Stimulated activated naive CD4-positive, alpha-beta T cell (primary cell): ENCODE results near the gene BCORL1.
A peak's percentile ranks its signal among the peaks of the same experiment; 100 is the strongest.

Source experiments
- DNase-seq, 6 experiments: peaks; one replicate each; lab custom pipeline; 2025; lab: John Stamatoyannopoulos, UW

BCORL1 gene

GRCh38 chrX:129965166-129965565 is 17.3 kb upstream of the BCORL1 start:
- DNase-seq = no peak

- DNase-seq = no peak
These were observed 13.5 kb upstream of the BCORL1 start for GRCh38 chrX:129968968-129969367.

DNA sequence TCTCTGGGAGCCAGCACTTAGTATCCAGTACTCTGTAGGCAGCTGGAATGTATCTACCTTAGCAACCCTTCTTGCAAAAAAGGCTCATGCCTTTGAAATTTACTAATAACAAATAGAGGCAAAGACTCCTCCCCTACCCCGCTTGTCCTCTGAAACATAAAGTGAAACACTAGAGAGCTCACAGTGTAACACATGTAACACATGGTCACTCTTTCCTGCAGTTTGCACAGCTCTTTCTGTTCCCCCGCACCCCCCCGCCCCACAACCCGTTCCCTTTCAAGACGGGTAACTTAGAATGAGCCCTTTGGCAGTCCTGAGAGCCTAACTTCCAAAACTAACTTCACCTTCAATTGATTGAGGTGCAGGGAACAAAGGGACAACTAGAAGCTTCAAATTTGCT is 6.0 kb upstream of the BCORL1 start:
- no peak for DNase-seq

GRCh38 chrX:129979207-129979920 is 3.1 kb upstream of the BCORL1 start:
- no peak for DNase-seq

DNA sequence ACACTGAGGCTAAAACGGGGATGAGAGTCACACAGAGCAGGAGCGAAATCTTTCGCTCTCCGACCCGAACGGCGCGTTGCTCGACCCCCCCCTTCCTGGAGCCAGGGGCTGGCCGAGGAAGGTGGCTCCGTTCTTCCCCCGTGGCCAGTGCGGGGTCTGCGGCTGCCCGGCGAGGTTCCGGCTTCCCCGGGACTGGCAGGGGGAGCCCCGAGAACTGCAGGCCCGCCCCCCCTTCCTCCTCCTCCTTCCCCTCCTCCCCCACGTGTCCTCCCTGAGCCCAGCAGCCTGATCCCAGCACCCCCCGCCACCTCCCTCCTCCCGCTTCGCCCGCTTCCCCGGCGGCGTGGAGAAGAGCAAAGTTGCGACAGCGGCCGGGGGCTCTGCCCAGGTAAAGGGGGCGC is 2.4 kb upstream of the BCORL1 start:
- DNase-seq = peak; percentile 1 to 50 (median 18)

- peak in 2 of 6 experiments; percentile 19 to 37 for DNase-seq
These were observed 1.8 kb upstream of the BCORL1 start for GRCh38 chrX:129980540-129981199.

GRCh38 chrX:129981200-129981553 is 1.3 kb upstream of the BCORL1 start:
- no peak for DNase-seq

- DNase-seq = peak in 1 of 6 experiments; percentile 8
These were observed 609 bp upstream of the BCORL1 start for GRCh38 chrX:129981752-129982299.

GRCh38 chrX:129983575-129984110 is 1.2 kb downstream of the BCORL1 start:
- DNase-seq = peak in 3 of 6 experiments; percentile 7 to 37 (median 21)

- DNase-seq = peak in 5 of 6 experiments; percentile 18 to 50 (median 20)
These were observed 1.9 kb downstream of the BCORL1 start for GRCh38 chrX:129984111-129984958.

GRCh38 chrX:129987871-129988270 is 5.4 kb downstream of the BCORL1 start:
- DNase-seq = no peak

DNA sequence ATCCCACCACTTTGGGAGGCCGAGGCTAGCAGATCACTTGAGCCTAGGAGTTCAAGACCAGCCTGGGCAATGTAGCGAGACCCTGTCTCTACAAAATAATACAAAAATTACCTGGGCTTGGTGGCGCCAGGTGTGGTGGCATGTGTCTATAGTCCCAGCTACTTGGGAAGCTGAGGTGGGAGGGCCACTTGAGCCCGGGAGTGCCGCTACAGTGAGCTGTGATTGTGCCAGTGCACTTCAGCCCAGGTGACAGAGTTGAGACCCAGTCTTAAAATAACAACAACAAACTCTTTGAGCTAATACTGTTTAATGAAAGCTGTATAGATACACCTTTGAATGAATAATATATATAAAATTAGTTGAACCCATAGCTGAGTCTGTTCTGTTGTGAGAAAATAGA is 9.7 kb downstream of the BCORL1 start:
- DNase-seq = no peak

- DNase-seq = no peak
These were observed 13.7 kb downstream of the BCORL1 start for GRCh38 chrX:129996120-129996519.

- no peak for DNase-seq
These were observed 14.7 kb downstream of the BCORL1 start for GRCh38 chrX:129997086-129997485.

GRCh38 chrX:129998021-129998420 is 15.6 kb downstream of the BCORL1 start:
- no peak for DNase-seq

DNA sequence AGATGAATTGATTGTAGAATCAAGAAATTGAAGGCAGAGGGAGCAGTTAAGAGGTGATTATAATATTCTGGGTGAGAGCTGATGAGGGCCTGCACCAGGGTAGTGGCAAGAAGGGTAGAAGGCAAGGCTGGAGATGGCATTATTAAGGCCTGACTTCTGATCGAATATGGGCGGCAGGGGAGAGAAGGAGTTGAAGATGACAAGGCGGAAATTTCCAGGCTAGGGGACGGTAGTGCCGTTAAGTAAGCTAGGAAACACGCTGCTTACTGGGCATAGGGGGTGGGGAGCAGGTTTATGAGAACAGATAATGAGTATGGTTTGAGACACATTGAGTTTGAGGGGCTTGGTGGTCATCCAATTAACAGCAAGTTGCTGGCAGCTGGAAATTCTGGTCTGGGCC is 19.5 kb downstream of the BCORL1 start:
- DNase-seq = no peak

- DNase-seq = no peak
These were observed 20.1 kb downstream of the BCORL1 start for GRCh38 chrX:130002541-130002940.

DNA sequence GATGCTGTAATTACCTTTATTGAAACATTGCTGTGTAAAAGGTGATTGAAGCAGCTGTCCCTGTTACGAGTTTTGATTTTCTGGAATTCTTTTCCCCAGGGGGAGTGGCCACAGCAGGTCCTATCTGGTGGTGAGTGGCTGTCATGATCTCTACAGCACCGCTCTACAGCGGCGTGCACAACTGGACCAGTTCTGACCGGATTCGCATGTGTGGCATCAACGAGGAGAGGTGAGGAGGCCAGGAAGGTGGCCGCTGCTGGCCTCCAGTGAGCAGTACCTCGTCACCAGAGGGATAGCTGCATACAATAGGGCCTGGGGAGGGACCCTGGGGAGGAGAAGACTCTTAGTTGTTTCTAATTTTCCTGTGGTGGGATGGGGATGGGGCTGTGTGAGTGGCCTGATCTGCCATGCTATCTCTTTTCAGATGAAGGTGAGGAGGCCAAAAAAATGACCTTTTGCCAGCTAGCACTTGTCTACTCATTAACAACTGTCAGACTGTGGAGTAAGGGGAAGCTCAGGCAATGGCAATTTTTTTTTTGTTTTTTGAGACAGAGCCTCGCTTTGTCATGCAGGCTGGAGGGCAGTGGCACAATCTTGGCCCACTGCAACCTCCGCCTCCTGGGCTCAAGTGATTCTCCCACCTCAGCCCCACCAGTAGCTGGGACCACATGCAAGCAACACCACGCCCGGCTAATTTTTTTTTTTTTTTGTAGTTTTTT is 22.8 kb downstream of the BCORL1 start:
- DNase-seq = no peak

- no peak for DNase-seq
These were observed 27.3 kb downstream of the BCORL1 start for GRCh38 chrX:130009658-130010223.

- DNase-seq = no peak
These were observed 30.2 kb downstream of the BCORL1 start for GRCh38 chrX:130012683-130013082.

- DNase-seq = no peak
These were observed 31.2 kb downstream of the BCORL1 start for GRCh38 chrX:130013661-130014060.
